Loucy (cell line): Measurements from ENCODE around the gene PRR29.

Experiments used
- H2AFZ ChIP-seq: fragments of 200-600 bp; sonication (generic); 2 replicates; pipeline ENCODE4 v1.6.0; 2016; ENCODE audit warnings: antibody characterized with exemption, mild to moderate bottlenecking, low read length, moderate library complexity
- H3F3A ChIP-seq: fragments of 200-600 bp; 2 replicates; pipeline ENCODE4 v1.6.0; 2016; ENCODE audit warnings: antibody characterized with exemption, low read depth, mild to moderate bottlenecking
- H3K27me3 ChIP-seq: fragments of 200-600 bp; sonication (generic); 2 replicates; pipeline ENCODE4 v1.6.1; 2014; ENCODE audit warnings: low read length, mild to moderate bottlenecking; ENCODE audit not compliant: insufficient read depth, poor library complexity, severe bottlenecking
- H3K36me3 ChIP-seq: fragments of 200-600 bp; sonication (generic); 2 replicates; pipeline ENCODE4 v1.6.1; 2016; ENCODE audit warnings: low read length; ENCODE audit not compliant: insufficient read depth
- H3K4me1 ChIP-seq: fragments of 200-600 bp; sonication (generic); 2 replicates; pipeline ENCODE4 v1.5.1; 2014; ENCODE audit warnings: low read length, mild to moderate bottlenecking; ENCODE audit not compliant: insufficient read depth, poor library complexity, severe bottlenecking
- H3K4me2 ChIP-seq: fragments of 200-600 bp; sonication (generic); 2 replicates; pipeline ENCODE4 v1.6.0; 2014; ENCODE audit warnings: antibody characterized with exemption, low read length, low read depth, mild to moderate bottlenecking; ENCODE audit not compliant: poor library complexity, severe bottlenecking
- H3K4me3 ChIP-seq: fragments of 200-600 bp; sonication (generic); 2 replicates; pipeline ENCODE4 v1.5.1; 2014; ENCODE audit warnings: low read length, mild to moderate bottlenecking, mixed read lengths; ENCODE audit not compliant: poor library complexity, severe bottlenecking
- H3K79me2 ChIP-seq: fragments of 200-600 bp; sonication (generic); 2 replicates; pipeline ENCODE4 v1.6.1; 2014; ENCODE audit warnings: low read length; ENCODE audit not compliant: insufficient read depth
- H3K9ac ChIP-seq: fragments of 200-600 bp; sonication (generic); 2 replicates; pipeline ENCODE4 v1.6.0; 2014; ENCODE audit warnings: mild to moderate bottlenecking, low read depth, low read length, moderate library complexity; ENCODE audit not compliant: poor library complexity, severe bottlenecking
- H3K9me2 ChIP-seq: fragments of 200-600 bp; sonication (generic); replicated peaks from 2 replicates; pipeline ENCODE4 v1.6.1; 2016; ENCODE audit warnings: low read depth, low read length, mixed read lengths
- H3K9me3 ChIP-seq: fragments of 200-600 bp; sonication (generic); 2 replicates; pipeline ENCODE4 v1.6.1; 2014; ENCODE audit warnings: mild to moderate bottlenecking, antibody characterized with exemption, low read length, low read depth; ENCODE audit not compliant: insufficient read depth
- H4K20me1 ChIP-seq: fragments of 200-600 bp; sonication (generic); 2 replicates; pipeline ENCODE4 v1.6.0; 2014; ENCODE audit warnings: antibody characterized with exemption, low read length, mild to moderate bottlenecking; ENCODE audit not compliant: insufficient read depth, poor library complexity, severe bottlenecking
- CTCF ChIP-seq: fragments of 200-600 bp; sonication (generic); conservative IDR thresholded peaks from 2 replicates; pipeline ENCODE4 v1.5.1; 2014; ENCODE audit warnings: mild to moderate bottlenecking, antibody characterized with exemption, low read length
- EZH2phosphoT487 ChIP-seq: fragments of 200-600 bp; IDR thresholded peaks from 2 replicates; pipeline ENCODE4 v1.6.1; 2018; ENCODE audit warnings: antibody characterized with exemption, mild to moderate bottlenecking, moderate library complexity, borderline replicate concordance

The PRR29 gene

GRCh38 chr17:64048805-64049204 lies 50.7 kb downstream of the PRR29 start:
- H3K9me3 ChIP-seq, result no peaks in the 10 kb centered on the region
- no peak overlapping the region for H2AFZ ChIP-seq

GRCh38 chr17:64051153-64051552 lies 53.0 kb downstream of the PRR29 start:
- Histone ChIP-seq H3K9me2 (no peaks in the 10 kb centered on the region), H3K4me3 (no peak overlapping the region), H3K4me2 (no peak overlapping the region), H4K20me1 (no peaks in the 10 kb centered on the region), H3K9me3 (no peaks in the 10 kb centered on the region), H3K79me2 (no peaks in the 10 kb centered on the region), H3F3A (no peaks in the 10 kb centered on the region), H3K4me1 (no peaks in the 10 kb centered on the region), H3K27me3 (no peaks in the 10 kb centered on the region), H3K36me3 (no peaks in the 10 kb centered on the region), H2AFZ (no peak overlapping the region), H3K9ac (no peak overlapping the region)
- TF ChIP-seq CTCF, result no peak
- TF ChIP-seq EZH2phosphoT487, result no peak

More at GRCh38 chr17:64048805-64049204, 50.7 kb downstream of the PRR29 start:
- H3K79me2 ChIP-seq, result no peaks in the 10 kb centered on the region
- no peak overlapping the region for H3K4me2 ChIP-seq
- H3K36me3 ChIP-seq, result no peaks in the 10 kb centered on the region
- H4K20me1 ChIP-seq, result no peaks in the 10 kb centered on the region
- no peaks in the 10 kb centered on the region for H3K27me3 ChIP-seq
- TF ChIP-seq CTCF (no peak), EZH2phosphoT487 (no peak)
- H3K4me3 ChIP-seq, result no peak overlapping the region
- H3K9ac ChIP-seq, result no peak overlapping the region
- H3K4me1 ChIP-seq, result no peaks in the 10 kb centered on the region
- H3K9me2 ChIP-seq, result no peaks in the 10 kb centered on the region
- no peaks in the 10 kb centered on the region for H3F3A ChIP-seq

GRCh38 chr17:64053101-64053500 lies 55.0 kb downstream of the PRR29 start:
- Histone ChIP-seq H3K4me1 (no peaks in the 10 kb centered on the region), H3K9ac (no peak overlapping the region), H3K27me3 (no peaks in the 10 kb centered on the region), H3K9me3 (no peaks in the 10 kb centered on the region), H3K4me3 (no peak overlapping the region), H4K20me1 (no peaks in the 10 kb centered on the region), H3F3A (no peaks in the 10 kb centered on the region), H3K4me2 (no peak overlapping the region), H3K79me2 (no peaks in the 10 kb centered on the region), H3K9me2 (no peaks in the 10 kb centered on the region), H3K36me3 (no peaks in the 10 kb centered on the region), H2AFZ (no peak overlapping the region)
- TF ChIP-seq CTCF, result no peak
- no peak for TF ChIP-seq EZH2phosphoT487
